RCC 7860 (cell line): Measurements from ENCODE around the gene S100Z.
"Not testable (repeated sequence)": the region's sequence is repeated elsewhere in the genome, so short reads cannot be mapped to it uniquely, and the experiment has no call there.

Source experiments
- DNase-seq: peaks from one replicate; pipeline ENCODE4 v3.0.0-alpha.2; 2015; ENCODE audit warnings: low spot score
- FAIRE-seq: peaks from 2 replicates; lab custom pipeline; 2012; peaks lifted over from hg19 to GRCh38; lab: Jason Lieb, UNC

The S100Z gene

GRCh38 chr5:76945238-76945637 is 95.4 kb downstream of the S100Z start:
- not testable (repeated sequence) for FAIRE-seq, DNase-seq

GRCh38 chr5:76946090-76946489 is 96.3 kb downstream of the S100Z start:
- FAIRE-seq, result no peak

DNA sequence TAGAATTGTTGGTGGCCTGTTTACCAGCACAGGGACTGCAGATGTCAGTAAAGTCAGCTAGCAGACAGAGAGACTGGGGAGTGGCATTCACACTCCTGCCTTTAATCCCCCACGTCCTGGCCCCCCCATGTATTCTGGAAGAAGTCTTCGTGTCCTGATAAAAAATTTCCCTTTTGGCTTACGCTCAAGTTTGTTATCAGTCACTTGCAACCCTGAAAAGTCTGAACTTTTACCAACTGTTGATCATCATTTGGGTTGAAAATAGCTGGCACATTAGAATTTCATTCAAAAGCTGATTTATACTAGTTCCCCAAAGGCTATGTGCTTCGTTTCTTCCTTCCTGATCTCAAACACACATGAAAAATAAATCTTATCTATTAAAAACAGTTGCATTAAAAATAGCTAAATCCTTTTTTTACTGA is 97.3 kb downstream of the S100Z start:
- no peak for DNase-seq
- no peak for FAIRE-seq

More at GRCh38 chr5:76946090-76946489, 96.3 kb downstream of the S100Z start:
- no peak for DNase-seq

GRCh38 chr5:76952795-76953536 is 103.2 kb downstream of the S100Z start, which contains the start of gene CRHBP:
Gene CRHBP, plus strand, starts transcription at chr5:76953045. Its CDS starts 90 bp downstream, at chr5:76953135.
- DNase-seq (no peak), FAIRE-seq (no peak)

DNA sequence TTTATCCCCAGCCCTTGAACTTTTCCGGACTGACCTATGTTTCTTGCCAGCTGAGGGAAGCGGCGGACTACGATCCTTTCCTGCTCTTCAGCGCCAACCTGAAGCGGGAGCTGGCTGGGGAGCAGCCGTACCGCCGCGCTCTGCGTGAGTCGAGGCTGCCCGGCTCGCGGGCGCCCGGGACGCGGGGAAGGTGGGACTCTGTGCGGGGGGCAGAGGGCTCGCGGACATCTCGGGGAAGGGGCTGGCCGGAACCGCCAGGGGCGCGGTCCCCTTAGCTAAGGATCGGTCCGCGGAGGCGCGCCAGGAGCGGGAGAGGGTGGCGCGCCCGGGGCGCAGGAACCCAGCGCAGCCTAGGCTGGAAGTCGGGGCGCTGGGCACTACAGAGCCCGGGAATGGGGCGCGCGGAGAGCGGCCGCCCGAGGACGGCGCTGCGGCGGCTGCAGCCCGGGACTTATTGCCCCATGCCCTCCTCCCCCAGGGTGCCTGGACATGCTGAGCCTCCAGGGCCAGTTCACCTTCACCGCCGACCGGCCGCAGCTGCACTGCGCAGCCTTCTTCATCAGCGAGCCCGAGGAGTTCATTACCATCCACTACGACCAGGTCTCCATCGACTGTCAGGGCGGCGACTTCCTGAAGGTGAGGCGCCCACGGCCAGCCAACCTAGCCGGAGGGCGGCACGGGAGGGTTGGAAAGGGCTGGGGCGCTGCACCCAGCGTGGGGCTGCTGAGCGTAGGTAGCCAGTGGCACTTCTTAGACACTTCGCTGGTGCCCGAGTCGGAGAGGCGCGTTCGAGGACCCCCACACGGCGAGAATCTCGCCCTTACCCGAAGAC is 104.0 kb downstream of the S100Z start:
- DNase-seq (no peak), FAIRE-seq (no peak)

GRCh38 chr5:76954383-76954763 is 104.6 kb downstream of the S100Z start:
- DNase-seq (no peak), FAIRE-seq (no peak)

DNA sequence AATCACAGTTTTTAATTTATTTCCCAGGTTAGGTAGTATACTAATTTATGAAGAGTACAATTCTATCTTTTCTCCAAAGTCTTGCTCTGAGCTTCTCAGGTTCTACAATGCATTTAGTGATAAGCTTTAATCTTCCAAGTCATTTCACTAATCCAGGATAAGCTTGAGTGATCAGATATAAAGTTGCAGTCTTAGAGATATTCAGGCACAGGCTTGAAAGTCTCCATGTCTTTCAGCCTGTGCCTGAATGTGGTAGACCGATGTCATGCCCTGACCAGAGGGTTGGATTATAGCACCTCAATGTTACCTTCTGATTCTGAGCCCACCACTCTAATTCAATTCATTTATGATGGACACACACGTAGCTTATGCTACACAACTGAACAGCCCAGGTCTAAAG is 106.2 kb downstream of the S100Z start:
- DNase-seq, result no peak
- no peak for FAIRE-seq

- DNase-seq (peak; percentile 9), FAIRE-seq (peak; percentile 62)
Observed at GRCh38 chr5:76958991-76959767, 109.4 kb downstream of the S100Z start.

DNA sequence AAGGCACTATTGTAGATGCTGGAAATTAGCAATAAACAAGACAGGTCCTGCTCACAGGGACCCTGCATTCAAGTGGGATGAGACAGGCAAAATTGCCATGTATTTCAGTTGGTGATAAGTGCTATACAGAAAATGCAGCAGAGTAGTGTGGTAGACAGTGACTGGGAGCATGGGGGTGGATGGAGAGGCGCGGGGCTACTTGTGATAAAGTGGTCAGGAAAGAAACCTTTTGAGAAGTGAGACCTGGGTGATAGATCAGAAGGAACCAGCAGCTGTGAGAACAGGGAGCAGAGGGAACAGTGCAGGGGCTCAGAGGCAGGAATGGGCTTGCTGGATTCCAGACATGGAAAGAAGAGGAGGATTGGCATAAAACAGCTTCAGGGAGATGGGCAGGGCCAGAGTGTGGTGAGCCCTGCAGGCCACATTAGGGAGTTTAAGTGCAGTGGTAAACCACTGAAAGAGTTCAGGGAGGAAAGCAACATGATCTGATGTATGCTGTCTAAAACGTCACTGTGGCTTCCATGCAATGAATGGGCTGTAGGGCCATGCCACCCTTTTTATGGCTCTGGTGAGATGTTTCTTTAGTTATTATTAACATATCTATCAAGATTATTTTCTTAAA is 110.3 kb downstream of the S100Z start:
- FAIRE-seq, result no peak
- DNase-seq, result peak; percentile 18

GRCh38 chr5:76964060-76964459 is 114.2 kb downstream of the S100Z start:
- FAIRE-seq, result no peak
- no peak for DNase-seq
